IPS-18a (cell line): ENCODE data around the gene SFTPA1.
"Not testable (repeated sequence)": the region's sequence is repeated elsewhere in the genome, so short reads cannot be mapped to it uniquely, and the experiment has no call there.

Experiments
- H3K27ac ChIP-seq: one replicate; pipeline ENCODE4 v1.5.1; 2013; ENCODE audit warnings: low read length
- H3K27me3 ChIP-seq: one replicate; pipeline ENCODE4 v1.6.1; 2013; ENCODE audit warnings: mild to moderate bottlenecking, low read length; ENCODE audit not compliant: control insufficient read depth, insufficient read depth
- H3K36me3 ChIP-seq: one replicate; pipeline ENCODE4 v1.6.1; 2013; ENCODE audit warnings: low read depth, low read length; ENCODE audit not compliant: control insufficient read depth
- H3K4me1 ChIP-seq: one replicate; pipeline ENCODE4 v1.6.1; 2013; ENCODE audit warnings: low read depth, low read length; ENCODE audit not compliant: control insufficient read depth
- H3K4me3 ChIP-seq: one replicate; pipeline ENCODE4 v1.5.1; 2013; ENCODE audit warnings: low read length
- H3K9ac ChIP-seq: one replicate; pipeline ENCODE4 v1.6.1; 2013; ENCODE audit warnings: mild to moderate bottlenecking, low read length, moderate library complexity
- H3K9me3 ChIP-seq: one replicate; pipeline ENCODE4 v1.6.1; 2013; ENCODE audit warnings: low read depth, low read length; ENCODE audit not compliant: control insufficient read depth

SFTPA1 gene

GRCh38 chr10:79610601-79611191, at the start of gene SFTPA1:
Gene SFTPA1, plus strand, starts transcription at chr10:79610939. Its CDS starts 887 bp downstream, at chr10:79611826.
- no peak within 1 kb of the TSS for H3K9ac ChIP-seq
- H3K27ac ChIP-seq = no peak within 1 kb of the TSS
- H3K9me3 ChIP-seq = no peaks in the 10 kb centered on the region
- no peaks in the 10 kb centered on the region for H3K36me3 ChIP-seq
- no peaks in the 10 kb centered on the region for H3K4me1 ChIP-seq
- H3K27me3 ChIP-seq = no peaks in the 10 kb centered on the region
- no peak within 1 kb of the TSS for H3K4me3 ChIP-seq

GRCh38 chr10:79561257-79561656, 49.5 kb upstream of the SFTPA1 start:
- Histone ChIP-seq H3K27ac (no peak overlapping the region), H3K36me3 (no peaks in the 10 kb centered on the region), H3K9ac (no peak overlapping the region), H3K9me3 (no peaks in the 10 kb centered on the region), H3K4me1 (no peaks in the 10 kb centered on the region), H3K4me3 (no peak overlapping the region), H3K27me3 (peaks cover 13% of the 10 kb centered on the region)

GRCh38 chr10:79562135-79562756, 48.5 kb upstream of the SFTPA1 start:
- Histone ChIP-seq H3K27me3 (peaks cover 13% of the 10 kb centered on the region), H3K27ac (no peak overlapping the region), H3K4me1 (no peaks in the 10 kb centered on the region), H3K36me3 (no peaks in the 10 kb centered on the region), H3K9ac (no peak overlapping the region), H3K4me3 (peak overlapping the region; percentile 28), H3K9me3 (no peaks in the 10 kb centered on the region)

GRCh38 chr10:79563426-79563825, 47.3 kb upstream of the SFTPA1 start:
- Histone ChIP-seq H3K27ac (no peak overlapping the region), H3K9ac (no peak overlapping the region), H3K9me3 (no peaks in the 10 kb centered on the region), H3K4me3 (no peak overlapping the region), H3K4me1 (no peaks in the 10 kb centered on the region), H3K36me3 (no peaks in the 10 kb centered on the region), H3K27me3 (peaks cover 13% of the 10 kb centered on the region)

- H3K9ac ChIP-seq, H3K36me3 ChIP-seq, H3K4me3 ChIP-seq, H3K9me3 ChIP-seq, H3K4me1 ChIP-seq, H3K27me3 ChIP-seq, H3K27ac ChIP-seq: not testable (repeated sequence)
These were observed 40.1 kb upstream of the SFTPA1 start for GRCh38 chr10:79570624-79571023.

GRCh38 chr10:79579361-79579760, 31.4 kb upstream of the SFTPA1 start:
- Histone ChIP-seq H3K27me3 (no peaks in the 10 kb centered on the region), H3K9me3 (no peaks in the 10 kb centered on the region), H3K9ac (no peak overlapping the region), H3K4me1 (no peaks in the 10 kb centered on the region), H3K4me3 (no peak overlapping the region), H3K36me3 (no peaks in the 10 kb centered on the region), H3K27ac (no peak overlapping the region)

- no peaks in the 10 kb centered on the region for H3K27me3 ChIP-seq
These were observed 29.7 kb upstream of the SFTPA1 start for GRCh38 chr10:79581044-79581443.

GRCh38 chr10:79582096-79582495, 28.6 kb upstream of the SFTPA1 start:
- no peak overlapping the region for H3K27ac ChIP-seq

More at GRCh38 chr10:79581044-79581443, 29.7 kb upstream of the SFTPA1 start:
- no peak overlapping the region for H3K4me3 ChIP-seq
- no peaks in the 10 kb centered on the region for H3K36me3 ChIP-seq
- no peak overlapping the region for H3K9ac ChIP-seq
- H3K9me3 ChIP-seq = no peaks in the 10 kb centered on the region
- no peaks in the 10 kb centered on the region for H3K4me1 ChIP-seq
- H3K27ac ChIP-seq = no peak overlapping the region

GRCh38 chr10:79582954-79583353, 27.8 kb upstream of the SFTPA1 start:
- H3K4me1 ChIP-seq, H3K27ac ChIP-seq, H3K36me3 ChIP-seq, H3K27me3 ChIP-seq, H3K4me3 ChIP-seq, H3K9ac ChIP-seq, H3K9me3 ChIP-seq: not testable (repeated sequence)

More at GRCh38 chr10:79582096-79582495, 28.6 kb upstream of the SFTPA1 start:
- no peaks in the 10 kb centered on the region for H3K36me3 ChIP-seq
- no peak overlapping the region for H3K9ac ChIP-seq
- no peaks in the 10 kb centered on the region for H3K4me1 ChIP-seq
- H3K27me3 ChIP-seq = no peaks in the 10 kb centered on the region
- no peaks in the 10 kb centered on the region for H3K9me3 ChIP-seq
- no peak overlapping the region for H3K4me3 ChIP-seq

- Histone ChIP-seq H3K4me1 (no peaks in the 10 kb centered on the region), H3K36me3 (no peaks in the 10 kb centered on the region), H3K9me3 (no peaks in the 10 kb centered on the region), H3K27ac (no peak overlapping the region), H3K9ac (no peak overlapping the region), H3K27me3 (no peaks in the 10 kb centered on the region), H3K4me3 (no peak overlapping the region)
These were observed 27.2 kb upstream of the SFTPA1 start for GRCh38 chr10:79583488-79584024.

GRCh38 chr10:79585870-79586527, 24.7 kb upstream of the SFTPA1 start:
- Histone ChIP-seq H3K36me3 (no peaks in the 10 kb centered on the region), H3K9me3 (no peaks in the 10 kb centered on the region), H3K27ac (no peak overlapping the region), H3K4me1 (no peaks in the 10 kb centered on the region), H3K27me3 (no peaks in the 10 kb centered on the region), H3K4me3 (no peak overlapping the region), H3K9ac (no peak overlapping the region)
